ENCODE measurements around the gene MYO1E. TPM values are rescaled to one million over a fixed set of nuclear protein-coding genes. Genes with fewer than 3 reads are reported as not detected.

Gene MYO1E
- total and polyA plus RNA-seq, 2 of the 8 experiments (the other 6 are each of a cell fraction or from before 2014, with no cell fraction given) = 19.6 to 142 TPM

GRCh38 chr15:59155431-59155830 lies 217.2 kb downstream of the MYO1E start:
- Histone ChIP-seq H3K79me1 (ENCODE audit: low read depth, low read length) (no peaks in the 10 kb centered on the region), H3K9me3 (ENCODE audit: insufficient read depth in 2 of 2, low read depth in 1 of 2, low read length in 1 of 2) (no peaks in the 10 kb centered on the region), H3K9ac (replicated peaks in 1 of 4; ENCODE audit: extremely low read depth in 1 of 4, low read depth in 3 of 4, low read length in 3 of 4) (no peak overlapping the region), H3K23ac (ENCODE audit: insufficient read length) (no peak overlapping the region), H3K4me3 (ENCODE audit: extremely low read depth in 1 of 4, insufficient read depth in 2 of 4, low read depth in 3 of 4, low read length in 4 of 4) (no peak overlapping the region), H3K14ac (ENCODE audit: insufficient read length) (no peak overlapping the region), H2BK120ac (replicated peaks; ENCODE audit: low read depth, low read length) (no peak overlapping the region), H4K8ac (ENCODE audit: extremely low read depth, insufficient read depth, low read length) (no peak overlapping the region), H2BK12ac (ENCODE audit: low read depth, low read length) (no peak overlapping the region), H2BK15ac (ENCODE audit: low read length) (no peak overlapping the region), H3K27me3 (replicated peaks in 1 of 4; ENCODE audit: control insufficient read depth in 3 of 4, extremely low read depth in 1 of 4, insufficient read depth in 3 of 4, low read length in 3 of 4) (no peaks in the 10 kb centered on the region), H2BK20ac (ENCODE audit: low read length) (no peak overlapping the region), H4K20me1 (replicated peaks in 1 of 2; ENCODE audit: control insufficient read depth in 1 of 2, insufficient read depth in 2 of 2, low read length in 2 of 2) (no peaks in the 10 kb centered on the region), H3K4me1 (replicated peaks in 1 of 4; ENCODE audit: control insufficient read depth in 3 of 4, insufficient read depth in 4 of 4, low read length in 3 of 4) (no peaks in the 10 kb centered on the region), H3K36me3 (ENCODE audit: control insufficient read depth in 2 of 4, insufficient read depth in 4 of 4, low read length in 3 of 4) (peaks cover 8 to 57% (median 23%) of the 10 kb centered on the region in 4 experiments), H3K4me2 (ENCODE audit: insufficient read depth in 1 of 2, low read depth in 2 of 2, low read length in 2 of 2) (no peak overlapping the region), H2BK5ac (ENCODE audit: low read depth, low read length) (no peak overlapping the region), H3K18ac (ENCODE audit: extremely low read depth, low read length) (no peak overlapping the region), H3K23me2 (ENCODE audit: low read depth, low read length) (no peaks in the 10 kb centered on the region; the same call in 1 of the 2 replicates), H3K79me2 (ENCODE audit: control insufficient read depth in 1 of 2, insufficient read depth in 2 of 2, low read length in 2 of 2) (no peaks in the 10 kb centered on the region), H3K56ac (replicated peaks; ENCODE audit: insufficient read length, low read depth, low read length) (no peak overlapping the region), H3K27ac (ENCODE audit: low read depth, low read length) (no peak overlapping the region), H2AK5ac (ENCODE audit: low read depth, low read length) (no peak overlapping the region), H3K4ac (replicated peaks; ENCODE audit: insufficient read length, low read depth, low read length) (no peak overlapping the region), H4K91ac (replicated peaks; ENCODE audit: insufficient read length, low read length) (no peak overlapping the region), H2AFZ (ENCODE audit: low read length) (no peak overlapping the region), H4K5ac (ENCODE audit: insufficient read length, low read depth, low read length) (no peak overlapping the region)
- WGBS, 2 experiments (ENCODE audit: extremely low coverage in 1 of 2, insufficient coverage in 1 of 2, insufficient read length in 1 of 2, insufficient replicate concordance in 2 of 2, low coverage in 1 of 2, low lambda C conversion rate in 2 of 2, missing lambda C conversion rate in 1 of 2) = 88% methylated on average over 4 of the region's 4 CpGs; no CpG with 5 or more reads in 1 of the 2 experiments
- ChIA-PET CTCF (ENCODE audit: partially characterized antibody) (interaction anchor here (0.8 to 3.4 kb wide), 3 partner anchors 19 to 345 kb away, joined by 3 to 20 read pairs (median 4); no protein-coding TSS in a partner anchor), POLR2A (ENCODE audit: partially characterized antibody) (no interaction called here)
- no peak for DNase-seq (ENCODE audit: low read depth in 1 of 2, low spot score in 2 of 2)
- FAIRE-seq = no peak
- no peak for TF ChIP-seq CHD2 (IDR thresholded peaks at IDR 0.05; ENCODE audit: low read length)
- no peak for TF ChIP-seq SP4 (IDR thresholded peaks at IDR 0.05; ENCODE audit: low read length)
- TF ChIP-seq BCL11A (IDR thresholded peaks at IDR 0.05; ENCODE audit: low read depth in 2 of 2, low read length in 2 of 2) = no peak
- no peak for TF ChIP-seq ATF3 (IDR thresholded peaks at IDR 0.05; ENCODE audit: insufficient read depth, low read depth, low read length)
- TF ChIP-seq ZNF274 (IDR thresholded peaks at IDR 0.05; ENCODE audit: borderline replicate concordance, extremely low read depth, low read length) = no peak
- no peak for TF ChIP-seq SUZ12 (IDR thresholded peaks at IDR 0.05; ENCODE audit: low read length)
- TF ChIP-seq SRF (IDR thresholded peaks at IDR 0.05; ENCODE audit: low read depth, low read length) = no peak
